Measurements from ENCODE around the gene KIAA0408.
"Not testable (repeated sequence)": the region's sequence is repeated elsewhere in the genome, so short reads cannot be mapped to it uniquely, and the experiment has no call there.

KIAA0408 gene

GRCh38 chr6:127412016-127412415 is 47.2 kb downstream of the KIAA0408 start:
- DNase-seq (ENCODE audit: low spot score), result not testable (repeated sequence)
